HG02970 (cell line): Measurements from ENCODE around the gene WDR27.
"Not testable (repeated sequence)": the region's sequence is repeated elsewhere in the genome, so short reads cannot be mapped to it uniquely, and the experiment has no call there.

Experiments used
- ATAC-seq: cut with Tn5 transposase; IDR thresholded peaks from one replicate; pipeline ENCODE4 v1.9.1; 2021; ENCODE audit warnings: mild to moderate bottlenecking, moderate library complexity, moderate number of reproducible peaks; ENCODE audit not compliant: unreplicated experiment, low FRiP score

WDR27 gene

GRCh38 chr6:169452117-169452868 is 249.5 kb downstream of the WDR27 start:
- no peak for ATAC-seq

DNA sequence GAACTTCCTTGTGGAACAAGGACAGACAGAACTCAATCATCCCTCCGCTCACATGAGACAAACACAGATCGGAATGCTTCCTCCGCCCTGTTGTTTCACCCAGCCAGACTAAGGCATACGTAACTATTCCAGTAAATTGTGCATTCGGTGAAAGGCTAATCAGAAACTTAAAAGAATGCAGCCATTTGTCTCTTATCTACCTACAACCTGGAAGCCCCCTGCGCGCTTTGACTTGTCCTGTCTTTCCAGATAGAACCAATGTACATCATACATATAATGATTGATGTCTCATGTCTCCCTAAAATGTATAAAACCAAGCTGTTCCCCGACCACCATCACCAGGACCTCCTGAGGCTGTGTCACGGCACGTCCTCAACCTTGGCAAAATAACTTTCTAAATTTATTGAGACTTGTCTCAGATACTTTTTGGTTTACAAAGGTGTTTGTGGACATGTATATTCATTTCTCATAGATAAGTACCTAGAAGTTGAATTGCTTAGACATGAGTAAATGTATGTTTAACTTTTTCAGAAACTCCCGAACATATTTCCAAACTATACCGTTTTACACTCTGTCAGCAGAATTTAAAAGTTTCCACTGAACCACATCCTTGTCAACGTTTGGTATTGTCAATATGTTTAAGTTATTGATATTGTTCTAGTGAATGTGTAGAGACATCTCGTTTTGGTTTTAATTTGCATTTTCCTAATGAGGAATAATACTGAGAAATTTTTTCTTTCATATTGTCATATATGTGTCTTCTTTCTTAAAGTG is 250.6 kb downstream of the WDR27 start:
- ATAC-seq = no peak

GRCh38 chr6:169450097-169450496 is 251.7 kb downstream of the WDR27 start:
- no peak for ATAC-seq

- no peak for ATAC-seq
Measured at GRCh38 chr6:169449221-169449620, 252.6 kb downstream of the WDR27 start.

DNA sequence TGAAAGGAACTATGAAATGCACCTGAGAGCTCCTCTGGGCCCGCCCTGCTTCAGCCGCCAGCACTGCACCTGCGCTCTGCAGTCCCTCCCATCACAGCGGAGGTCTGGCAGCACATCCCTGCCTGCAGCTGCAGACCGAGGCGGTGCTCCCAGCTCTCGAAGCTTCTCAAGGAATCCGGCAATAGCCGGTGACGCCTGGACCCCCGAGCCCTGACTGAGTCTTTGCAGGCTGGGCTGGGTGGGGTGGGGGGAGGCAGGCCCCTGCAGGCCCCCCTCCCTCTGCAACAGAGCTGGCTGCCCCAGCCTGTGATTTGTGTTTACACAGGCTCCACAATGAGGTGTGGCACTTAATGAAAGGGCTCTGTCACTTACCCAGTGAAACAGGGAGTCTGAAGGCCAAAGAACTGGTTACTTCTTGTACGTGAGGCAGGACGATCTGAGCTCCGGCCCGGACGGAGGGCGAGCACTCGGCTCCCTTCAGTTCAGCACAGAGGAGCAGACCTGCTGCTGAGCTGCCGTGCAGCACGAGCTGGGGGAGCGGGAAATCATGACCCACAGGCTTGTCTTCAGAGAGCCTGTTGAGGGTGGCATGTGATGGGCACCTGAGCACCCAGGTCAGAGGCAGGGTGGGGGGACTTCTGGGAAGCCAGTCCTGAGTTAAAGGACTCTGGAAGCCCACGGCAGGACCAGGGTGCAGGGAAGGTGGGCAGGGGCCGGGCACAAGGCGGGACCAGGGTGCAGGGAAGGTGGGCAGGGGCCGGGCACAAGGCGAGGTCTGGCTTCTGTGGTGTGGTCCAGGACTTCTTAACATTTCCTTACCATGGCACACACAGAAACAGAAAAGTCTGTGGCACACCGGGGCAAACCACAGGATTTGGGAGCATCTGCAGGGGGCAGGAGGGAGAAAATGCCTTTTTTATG is 255.9 kb downstream of the WDR27 start:
- no peak for ATAC-seq

DNA sequence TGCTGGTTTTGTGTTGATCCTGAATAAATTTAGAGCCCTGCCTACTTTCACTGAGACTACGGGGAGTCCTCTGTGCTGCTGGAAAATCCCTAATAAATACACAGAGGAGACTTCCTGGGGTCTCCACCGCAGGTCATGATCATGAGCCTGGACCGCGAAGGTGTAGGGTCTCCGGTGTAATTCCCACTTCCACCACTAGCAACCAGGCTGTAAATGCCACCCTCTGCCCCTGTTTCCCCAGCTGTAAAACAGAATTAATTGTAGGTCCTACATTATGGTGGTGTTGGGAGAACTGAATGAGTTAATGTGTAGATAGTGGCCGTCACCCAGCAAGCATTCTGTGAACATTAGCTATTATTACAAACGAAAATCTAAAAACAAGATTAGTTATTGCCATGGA is 256.6 kb downstream of the WDR27 start:
- no peak for ATAC-seq

DNA sequence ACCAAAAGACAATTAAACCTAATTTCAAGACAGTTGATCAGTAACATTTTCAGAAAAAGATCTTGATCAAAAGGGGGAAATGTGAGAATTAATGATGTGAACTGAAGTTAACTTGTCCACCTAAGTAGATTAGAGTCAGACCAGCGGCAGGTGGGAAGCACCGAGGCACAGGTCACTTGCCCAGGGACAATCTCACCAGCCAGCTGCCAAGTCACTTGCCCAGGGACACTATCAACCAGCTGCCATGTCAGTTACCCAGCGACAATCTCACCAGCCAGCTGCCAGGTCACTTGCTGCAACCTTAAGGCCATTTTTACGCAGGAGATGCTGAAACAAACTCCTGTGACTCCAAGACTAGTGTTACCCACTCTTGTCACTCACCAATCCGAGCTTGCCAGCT is 260.5 kb downstream of the WDR27 start:
- ATAC-seq = no peak

DNA sequence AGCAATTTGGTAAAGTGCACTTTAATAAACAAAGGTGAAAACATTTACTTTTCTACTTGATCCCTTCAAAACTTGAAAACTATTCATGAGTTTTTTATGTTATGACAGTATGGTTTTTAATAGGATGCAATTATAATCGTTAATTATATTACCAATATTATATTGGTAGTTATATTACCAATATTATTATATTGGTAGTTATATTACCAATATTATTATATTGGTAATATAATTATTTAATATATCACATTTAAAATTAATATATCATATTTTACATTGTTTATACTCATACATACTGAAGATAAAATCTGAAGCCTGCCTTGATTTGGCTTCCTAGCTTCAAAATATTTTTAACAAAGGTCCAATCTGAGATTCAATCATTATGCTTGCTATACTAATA is 262.1 kb downstream of the WDR27 start:
- ATAC-seq = no peak

GRCh38 chr6:169434554-169434953 is 267.3 kb downstream of the WDR27 start:
- ATAC-seq = not testable (repeated sequence)

GRCh38 chr6:169429001-169429400 is 272.8 kb downstream of the WDR27 start:
- ATAC-seq = no peak

DNA sequence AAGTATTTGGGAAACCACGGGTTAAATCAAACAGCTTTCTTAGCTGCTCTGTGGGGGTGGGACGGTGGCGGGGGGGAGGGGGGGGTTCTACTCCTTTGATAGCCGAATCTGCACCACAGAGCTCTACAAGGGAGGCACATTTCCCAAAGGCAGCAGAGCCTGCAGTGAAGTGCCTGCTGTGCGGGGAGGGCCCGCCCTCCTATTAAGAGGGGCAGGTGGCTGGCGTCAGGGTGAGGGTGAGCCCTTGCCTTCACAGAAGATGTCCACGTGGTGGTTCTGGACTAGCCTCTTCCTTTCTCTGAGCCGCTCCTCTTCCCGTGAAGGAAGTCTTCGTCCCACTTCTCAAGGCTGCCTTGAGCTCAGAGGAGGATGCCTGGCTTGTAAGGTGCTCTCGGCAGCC is 273.3 kb downstream of the WDR27 start:
- ATAC-seq = no peak

- ATAC-seq = no peak
Measured at GRCh38 chr6:169427856-169428255, 274.0 kb downstream of the WDR27 start.

- ATAC-seq = no peak
Measured at GRCh38 chr6:169426611-169427010, 275.2 kb downstream of the WDR27 start.

- ATAC-seq = no peak
Measured at GRCh38 chr6:169425628-169426370, 276.0 kb downstream of the WDR27 start.

DNA sequence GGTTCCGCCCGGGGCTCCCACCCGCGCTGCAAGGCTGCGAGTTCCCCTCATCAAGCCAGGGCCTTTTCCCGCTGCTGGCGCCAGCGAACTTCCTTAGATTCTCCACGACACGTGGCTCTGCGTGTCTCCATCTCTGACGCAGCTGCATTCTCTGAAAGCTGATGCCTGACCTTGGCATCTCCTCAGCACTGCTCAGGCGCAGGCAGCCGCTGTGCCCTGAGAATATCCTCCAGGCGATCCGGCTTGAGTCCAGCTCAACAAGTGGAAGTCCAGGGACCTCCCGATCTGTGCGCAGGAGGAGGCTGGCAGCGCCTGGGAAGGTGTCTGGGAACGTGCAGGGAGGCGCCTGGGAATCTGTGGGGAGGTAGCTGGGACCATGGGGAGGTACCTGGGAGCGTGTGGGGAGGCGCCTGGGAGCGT is 277.0 kb downstream of the WDR27 start:
- ATAC-seq = no peak

GRCh38 chr6:169424149-169424804 is 277.6 kb downstream of the WDR27 start:
- no peak for ATAC-seq

GRCh38 chr6:169421586-169422264 is 280.1 kb downstream of the WDR27 start:
- ATAC-seq = no peak

- ATAC-seq = no peak
Measured at GRCh38 chr6:169420912-169421543, 280.8 kb downstream of the WDR27 start.

DNA sequence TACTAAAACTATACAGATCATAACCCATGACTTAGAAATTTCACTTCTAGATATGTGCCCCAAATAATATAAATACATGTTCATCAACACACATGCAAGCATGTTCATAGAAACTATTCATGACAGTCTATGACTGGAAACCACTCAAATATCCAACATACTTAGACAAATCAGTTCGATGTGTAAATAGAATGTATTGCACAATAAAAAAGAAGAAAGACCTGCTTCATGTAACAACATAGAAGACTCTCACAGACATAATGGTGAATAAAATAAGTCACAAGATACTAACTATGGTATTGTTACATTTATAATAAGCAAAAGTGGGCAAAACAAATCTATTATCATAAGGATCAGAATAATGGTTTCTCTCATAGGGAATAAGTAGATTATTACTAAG is 284.7 kb downstream of the WDR27 start:
- no peak for ATAC-seq
